HepG2 (cell line): ENCODE measurements around the gene TRMT2A. TPM values are rescaled to one million over a fixed set of nuclear protein-coding genes. Genes with fewer than 3 reads are reported as not detected.

Source experiments
- ATAC-seq: fragments of 200-7000 bp; cut with Tn5 transposase; 3 replicates; pipeline ENCODE4 v1.9.1; 2020; ENCODE audit warnings: mild to moderate bottlenecking, moderate library complexity
- BruUV-seq: library from RNA; stranded (reverse); fragments of 400-500 nt; replicated peaks from 2 replicates; lab custom pipeline; 2021; lab: Mats Ljungman, UMichigan
- CTCF ChIA-PET: fragments of 300-600 bp; formaldehyde crosslinking; extraction: SDS; loops from one replicate; lab custom pipeline; 2021; ENCODE audit warnings: low total read pairs, inconsistent platforms, low intra/inter-chr PET ratio; lab: Yijun Ruan, JAX
- POLR2A ChIA-PET: fragments of 350-600 bp; sonication (Branson Sonifier 250); formaldehyde crosslinking; loops from one replicate; lab custom pipeline; 2020; ENCODE audit warnings: antibody characterized with exemption, inconsistent platforms; lab: Yijun Ruan, JAX
- DNase-seq: peaks from one replicate; pipeline ENCODE4 v3.0.0-alpha.2; 2015; ENCODE audit warnings: low spot score
- FAIRE-seq: peaks from 3 replicates; lab custom pipeline; 2011; peaks lifted over from hg19 to GRCh38; lab: Jason Lieb, UNC
- H2AFZ ChIP-seq: one replicate; pipeline ENCODE4 v1.6.1; 2011; ENCODE audit warnings: low read length, inconsistent platforms
- H3K27ac ChIP-seq: fragments of 300-600 bp; 3 replicates; pipeline ENCODE4 v1.8.0; 2011; ENCODE audit warnings: mixed run types, mild to moderate bottlenecking, mixed read lengths, low read length, inconsistent platforms; ENCODE audit not compliant: insufficient read depth; ENCODE audit errors: extremely low read length
- H3K27me3 ChIP-seq, 2 experiments: fragments of 200-600 bp in 1 of 2; 2 replicates in 1 of 2; 3 replicates in 1 of 2; pipeline versions ENCODE4 v1.6.0 to v1.8.0; 2011; ENCODE audit warnings: low read length in 2 of 2, mild to moderate bottlenecking in 2 of 2, moderate library complexity in 2 of 2, inconsistent platforms in 1 of 2; ENCODE audit not compliant: insufficient read depth in 2 of 2, control insufficient read depth in 1 of 2
- H3K36me3 ChIP-seq, 2 experiments: fragments of 200-600 bp in 1 of 2; replicated peaks in 1 of 2; 2 replicates in 1 of 2; 3 replicates in 1 of 2; pipeline versions ENCODE4 v1.5.1 to v1.8.0; 2011; ENCODE audit warnings: low read length in 2 of 2, inconsistent platforms in 1 of 2; ENCODE audit not compliant: insufficient read depth in 2 of 2, control insufficient read depth in 1 of 2
- H3K4me1 ChIP-seq: 2 replicates; pipeline ENCODE4 v1.5.1; 2012; ENCODE audit warnings: low read length, inconsistent platforms; ENCODE audit not compliant: insufficient read depth
- H3K4me2 ChIP-seq: 2 replicates; pipeline ENCODE4 v1.6.0; 2011; ENCODE audit warnings: low read depth, low read length, inconsistent platforms
- H3K4me3 ChIP-seq, 3 experiments: fragments of 200-600 bp in 1 of 3; sonication (generic), shearing (Covaris generic) in 1 of 3; replicated peaks in 1 of 3; 2 replicates each; pipeline ENCODE4 v1.5.1; 2011 to 2016; ENCODE audit warnings: low read length in 3 of 3, inconsistent platforms in 2 of 3, low read depth in 2 of 3, mild to moderate bottlenecking in 2 of 3, control low read depth in 1 of 3, mixed read lengths in 1 of 3; ENCODE audit not compliant: insufficient read depth in 1 of 3
- H3K79me2 ChIP-seq: one replicate; pipeline ENCODE4 v1.6.1; 2011; ENCODE audit warnings: low read length, inconsistent platforms; ENCODE audit not compliant: insufficient read depth
- H3K9ac ChIP-seq: 2 replicates; pipeline ENCODE4 v1.6.0; 2011; ENCODE audit warnings: mild to moderate bottlenecking, low read depth, low read length, inconsistent platforms; ENCODE audit not compliant: insufficient read depth
- H3K9me3 ChIP-seq: 2 replicates; pipeline ENCODE4 v1.5.1; 2012; ENCODE audit warnings: mild to moderate bottlenecking, low read length
- H4K20me1 ChIP-seq: 2 replicates; pipeline ENCODE4 v1.6.0; 2011; ENCODE audit warnings: inconsistent platforms, mild to moderate bottlenecking, low read length, moderate library complexity; ENCODE audit not compliant: insufficient read depth
- DMAP1 ChIP-seq: IDR thresholded peaks from 2 replicates; pipeline ENCODE4 v1.6.1; 2016
- DNMT3B ChIP-seq: conservative IDR thresholded peaks from 2 replicates; pipeline ENCODE4 v1.6.1; 2016; ENCODE audit warnings: missing biosample characterization, control low read depth
- GFI1 ChIP-seq: sonication (generic); formaldehyde crosslinking; IDR thresholded peaks from 2 replicates; pipeline ENCODE4 v1.5.0; 2020; ENCODE audit warnings: missing genetic modification reagents, mild to moderate bottlenecking, borderline replicate concordance
- NR2F6 ChIP-seq, 2 experiments: IDR thresholded peaks; 2 replicates each; pipeline ENCODE4 v1.6.1; 2016; ENCODE audit warnings: antibody characterized with exemption in 1 of 2, mild to moderate bottlenecking in 1 of 2
- RBFOX2 ChIP-seq: fragments of 200-400 bp; formaldehyde crosslinking; IDR thresholded peaks from 2 replicates; pipeline ENCODE4 v1.6.1; 2017; ENCODE audit warnings: low read depth, mild to moderate bottlenecking, low read length
- REPIN1 ChIP-seq: sonication (generic); formaldehyde crosslinking; IDR thresholded peaks from 2 replicates; pipeline ENCODE4 v1.8.0; 2022; ENCODE audit warnings: missing genetic modification reagents, low read depth, mild to moderate bottlenecking, borderline replicate concordance
- SAFB2 ChIP-seq: sonication (generic); formaldehyde crosslinking; IDR thresholded peaks from 2 replicates; pipeline ENCODE4 v1.5.1; 2020; ENCODE audit warnings: missing genetic modification reagents, low read depth, mild to moderate bottlenecking, borderline replicate concordance
- SMAD1 ChIP-seq: sonication (generic); formaldehyde crosslinking; IDR thresholded peaks from 2 replicates; pipeline ENCODE4 v1.4.0; 2020; ENCODE audit warnings: missing genetic modification reagents, low read depth, mild to moderate bottlenecking, borderline replicate concordance
- SOX5 ChIP-seq: IDR thresholded peaks from 2 replicates; pipeline ENCODE4 v1.6.1; 2016; ENCODE audit warnings: borderline replicate concordance
- TOPORS ChIP-seq: sonication (generic); formaldehyde crosslinking; IDR thresholded peaks from 2 replicates; pipeline ENCODE4 v1.8.0; 2023; ENCODE audit warnings: mild to moderate bottlenecking, missing genetic modification reagents
- ZKSCAN1 ChIP-seq: fragments of 150-350 bp; IDR thresholded peaks from 2 replicates; pipeline ENCODE4 v1.6.1; 2014; ENCODE audit warnings: low read length
- ZNF207 ChIP-seq: fragments of 450-650 bp; IDR thresholded peaks from 2 replicates; pipeline ENCODE4 v1.6.1; 2016; ENCODE audit warnings: antibody characterized with exemption, borderline replicate concordance
- ZNF260 ChIP-seq: sonication (generic); formaldehyde crosslinking; IDR thresholded peaks from 2 replicates; pipeline ENCODE4 v1.4.0; 2020; ENCODE audit warnings: missing genetic modification reagents, low read depth, mild to moderate bottlenecking, borderline replicate concordance
- ZNF619 ChIP-seq: sonication (generic); formaldehyde crosslinking; IDR thresholded peaks from 2 replicates; pipeline ENCODE4 v1.4.0; 2020; ENCODE audit warnings: mild to moderate bottlenecking, missing genetic modification reagents
- WGBS: methylation state at CpG from one replicate; pipeline ENCODE4 v1.1.6; 2017; ENCODE audit warnings: low lambda C conversion rate; 5-methylcytosine and 5-hydroxymethylcytosine counted together
- in situ Hi-C: cut with HindIII; loops from 2 replicates; pipeline ENCODE4 v1.10.0; 2017; ENCODE audit warnings: low pct_unique_long_range_greater_than_20kb; ENCODE audit not compliant: extremely low pct_ligation_motif_present
- intact Hi-C: fragments of 100-400 bp; cut with micrococcal nuclease; formaldehyde crosslinking; loops from one replicate; pipeline ENCODE4 v1.10.0; 2022; ENCODE audit not compliant: unreplicated experiment
- polyA plus RNA-seq, 8 experiments: library from polyadenylated mRNA; depleted of rRNA in 3 of 8; stranded (reverse) in 7 of 8; unstranded in 1 of 8; fragments of >200 nt; fragmentation: Illumina TruSeq in 4 of 8; extraction: Trizol in 4 of 8; gene quantifications; 2 replicates each; pipeline versions ENCODE4 v1.2.1 to v1.2.3, GENCODE V29; 2011 to 2016; ENCODE audit warnings: low read depth in 4 of 8, missing spikeins in 1 of 8, mixed read lengths in 1 of 8; ENCODE audit not compliant: insufficient read depth in 1 of 8
- total RNA-seq, 5 experiments: library from RNA; depleted of rRNA; stranded (reverse); fragments of >200 nt; fragmentation: Illumina TruSeq; extraction: Trizol; gene quantifications; 2 replicates each; pipeline ENCODE4 v1.2.3, GENCODE V29; 2016; ENCODE audit warnings: low read depth in 1 of 5
- TF ChIP-seq, protein P1 (sequence below): sonication (generic); formaldehyde crosslinking; IDR thresholded peaks from 2 replicates; pipeline ENCODE4 v1.4.0; 2020; ENCODE audit warnings: mild to moderate bottlenecking, missing genetic modification reagents
- TF ChIP-seq, protein P2 (sequence below): sonication (generic); formaldehyde crosslinking; IDR thresholded peaks from 2 replicates; pipeline ENCODE4 v1.5.0; 2020; ENCODE audit warnings: mild to moderate bottlenecking, missing genetic modification reagents, moderate library complexity
- TF ChIP-seq, protein P3 (sequence below): sonication (generic); formaldehyde crosslinking; IDR thresholded peaks from 2 replicates; pipeline ENCODE4 v1.5.1; 2020; ENCODE audit warnings: mild to moderate bottlenecking, missing genetic modification reagents, borderline replicate concordance
- TF ChIP-seq, protein P4 (sequence below): sonication (generic); formaldehyde crosslinking; IDR thresholded peaks from 2 replicates; pipeline ENCODE4 v1.5.0; 2020; ENCODE audit warnings: mild to moderate bottlenecking, missing genetic modification reagents

Gene TRMT2A
- total and polyA plus RNA-seq, 2 of the 13 experiments (the other 11 are each of a cell fraction or from before 2014, with no cell fraction given): 24.0 to 30.3 TPM

DNA sequence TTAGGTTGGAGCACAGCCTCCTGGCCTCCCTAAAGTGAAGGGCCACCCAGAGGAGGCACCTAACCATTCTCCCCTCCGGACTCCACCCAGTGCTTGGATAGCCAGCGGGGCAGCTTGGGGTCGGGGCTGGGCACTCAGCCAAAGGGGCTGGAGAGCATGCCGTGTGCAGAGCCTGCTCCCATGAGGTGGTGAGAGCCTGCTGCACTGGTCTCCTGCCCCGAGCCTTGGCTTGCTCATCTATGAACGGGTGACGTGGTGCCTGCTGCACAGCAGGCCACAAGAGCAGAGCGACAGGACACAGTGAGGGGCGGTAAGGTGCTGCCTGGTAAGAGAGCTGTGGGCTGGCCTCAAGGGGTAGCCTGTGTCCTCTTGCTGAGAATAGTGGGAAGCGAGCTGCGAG, 47.8 kb upstream of the TRMT2A start:
- ChIA-PET POLR2A (no interaction called here), CTCF (no interaction called here)
- WGBS: 62% methylated on average over 2 of the region's 11 CpGs
- in situ Hi-C loops (loop anchor here (25.0 kb wide), 1 partner anchor 1203 kb away; no protein-coding TSS in a partner anchor), intact Hi-C loops (no loop called here)
- Histone ChIP-seq H3K79me2 (no peaks in the 10 kb centered on the region), H3K4me2 (no peak overlapping the region), H3K36me3 (no peaks in the 10 kb centered on the region), H3K27ac (no peak overlapping the region), H3K4me1 (no peaks in the 10 kb centered on the region), H3K9me3 (no peaks in the 10 kb centered on the region), H3K9ac (no peak overlapping the region), H4K20me1 (peaks cover 3% of the 10 kb centered on the region; the same call in 1 of the 2 replicates), H3K27me3 (peaks cover 7 to 44% of the 10 kb centered on the region in 2 experiments), H3K4me3 (no peak overlapping the region), H2AFZ (no peak overlapping the region)
- no peak for FAIRE-seq
- no peak for ATAC-seq
- DNase-seq: no peak
- no TSS peak for BruUV-seq
- TF ChIP-seq GFI1 (CRISPR knock-in tag): no peak
- TF ChIP-seq, protein P1, sequence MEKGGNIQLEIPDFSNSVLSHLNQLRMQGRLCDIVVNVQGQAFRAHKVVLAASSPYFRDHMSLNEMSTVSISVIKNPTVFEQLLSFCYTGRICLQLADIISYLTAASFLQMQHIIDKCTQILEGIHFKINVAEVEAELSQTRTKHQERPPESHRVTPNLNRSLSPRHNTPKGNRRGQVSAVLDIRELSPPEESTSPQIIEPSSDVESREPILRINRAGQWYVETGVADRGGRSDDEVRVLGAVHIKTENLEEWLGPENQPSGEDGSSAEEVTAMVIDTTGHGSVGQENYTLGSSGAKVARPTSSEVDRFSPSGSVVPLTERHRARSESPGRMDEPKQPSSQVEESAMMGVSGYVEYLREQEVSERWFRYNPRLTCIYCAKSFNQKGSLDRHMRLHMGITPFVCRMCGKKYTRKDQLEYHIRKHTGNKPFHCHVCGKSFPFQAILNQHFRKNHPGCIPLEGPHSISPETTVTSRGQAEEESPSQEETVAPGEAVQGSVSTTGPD (CRISPR knock-in tag): no peak
- TF ChIP-seq ZNF260 (CRISPR knock-in tag): no peak
- TF ChIP-seq REPIN1 (CRISPR knock-in tag): no peak
- no peak for TF ChIP-seq SAFB2 (CRISPR knock-in tag)
- TF ChIP-seq, protein P2, sequence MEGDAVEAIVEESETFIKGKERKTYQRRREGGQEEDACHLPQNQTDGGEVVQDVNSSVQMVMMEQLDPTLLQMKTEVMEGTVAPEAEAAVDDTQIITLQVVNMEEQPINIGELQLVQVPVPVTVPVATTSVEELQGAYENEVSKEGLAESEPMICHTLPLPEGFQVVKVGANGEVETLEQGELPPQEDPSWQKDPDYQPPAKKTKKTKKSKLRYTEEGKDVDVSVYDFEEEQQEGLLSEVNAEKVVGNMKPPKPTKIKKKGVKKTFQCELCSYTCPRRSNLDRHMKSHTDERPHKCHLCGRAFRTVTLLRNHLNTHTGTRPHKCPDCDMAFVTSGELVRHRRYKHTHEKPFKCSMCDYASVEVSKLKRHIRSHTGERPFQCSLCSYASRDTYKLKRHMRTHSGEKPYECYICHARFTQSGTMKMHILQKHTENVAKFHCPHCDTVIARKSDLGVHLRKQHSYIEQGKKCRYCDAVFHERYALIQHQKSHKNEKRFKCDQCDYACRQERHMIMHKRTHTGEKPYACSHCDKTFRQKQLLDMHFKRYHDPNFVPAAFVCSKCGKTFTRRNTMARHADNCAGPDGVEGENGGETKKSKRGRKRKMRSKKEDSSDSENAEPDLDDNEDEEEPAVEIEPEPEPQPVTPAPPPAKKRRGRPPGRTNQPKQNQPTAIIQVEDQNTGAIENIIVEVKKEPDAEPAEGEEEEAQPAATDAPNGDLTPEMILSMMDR (CRISPR knock-in tag): no peak
- no peak for TF ChIP-seq SOX5 (CRISPR knock-in tag)
- TF ChIP-seq ZKSCAN1: no peak
- no peak for TF ChIP-seq ZNF207
- TF ChIP-seq ZNF619 (CRISPR knock-in tag): no peak
- no peak for TF ChIP-seq DNMT3B (CRISPR knock-in tag)
- TF ChIP-seq NR2F6 (IDR thresholded peaks at IDR 0.05): no peak
- TF ChIP-seq NR2F6 (CRISPR knock-in tag; IDR thresholded peaks at IDR 0.05): no peak
- TF ChIP-seq, protein P3, sequence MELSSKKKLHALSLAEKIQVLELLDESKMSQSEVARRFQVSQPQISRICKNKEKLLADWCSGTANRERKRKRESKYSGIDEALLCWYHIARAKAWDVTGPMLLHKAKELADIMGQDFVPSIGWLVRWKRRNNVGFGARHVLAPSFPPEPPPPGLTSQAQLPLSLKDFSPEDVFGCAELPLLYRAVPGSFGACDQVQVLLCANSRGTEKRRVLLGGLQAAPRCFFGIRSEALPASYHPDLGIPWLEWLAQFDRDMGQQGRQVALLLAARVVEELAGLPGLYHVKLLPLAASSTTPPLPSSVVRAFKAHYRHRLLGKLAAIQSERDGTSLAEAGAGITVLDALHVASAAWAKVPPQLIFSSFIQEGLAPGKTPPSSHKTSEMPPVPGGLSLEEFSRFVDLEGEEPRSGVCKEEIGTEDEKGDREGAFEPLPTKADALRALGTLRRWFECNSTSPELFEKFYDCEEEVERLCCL: no peak
- TF ChIP-seq SMAD1 (CRISPR knock-in tag): no peak
- TF ChIP-seq DMAP1 (CRISPR knock-in tag): no peak
- TF ChIP-seq RBFOX2: no peak
- TF ChIP-seq TOPORS: no peak
- TF ChIP-seq, protein P4, sequence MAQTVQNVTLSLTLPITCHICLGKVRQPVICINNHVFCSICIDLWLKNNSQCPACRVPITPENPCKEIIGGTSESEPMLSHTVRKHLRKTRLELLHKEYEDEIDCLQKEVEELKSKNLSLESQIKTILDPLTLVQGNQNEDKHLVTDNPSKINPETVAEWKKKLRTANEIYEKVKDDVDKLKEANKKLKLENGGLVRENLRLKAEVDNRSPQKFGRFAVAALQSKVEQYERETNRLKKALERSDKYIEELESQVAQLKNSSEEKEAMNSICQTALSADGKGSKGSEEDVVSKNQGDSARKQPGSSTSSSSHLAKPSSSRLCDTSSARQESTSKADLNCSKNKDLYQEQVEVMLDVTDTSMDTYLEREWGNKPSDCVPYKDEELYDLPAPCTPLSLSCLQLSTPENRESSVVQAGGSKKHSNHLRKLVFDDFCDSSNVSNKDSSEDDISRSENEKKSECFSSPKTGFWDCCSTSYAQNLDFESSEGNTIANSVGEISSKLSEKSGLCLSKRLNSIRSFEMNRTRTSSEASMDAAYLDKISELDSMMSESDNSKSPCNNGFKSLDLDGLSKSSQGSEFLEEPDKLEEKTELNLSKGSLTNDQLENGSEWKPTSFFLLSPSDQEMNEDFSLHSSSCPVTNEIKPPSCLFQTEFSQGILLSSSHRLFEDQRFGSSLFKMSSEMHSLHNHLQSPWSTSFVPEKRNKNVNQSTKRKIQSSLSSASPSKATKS (CRISPR knock-in tag): no peak
